SK-N-SH (cell line): Measurements from ENCODE around the gene CYSTM1.

Experiments
- CTCF ChIP-seq: fragments of 200-600 bp; sonication (generic); IDR thresholded peaks from 2 replicates; pipeline ENCODE4 v1.6.1; 2017; ENCODE audit warnings: antibody characterized with exemption, mild to moderate bottlenecking, moderate library complexity
- FOXM1 ChIP-seq: IDR thresholded peaks from 2 replicates; pipeline ENCODE4 v1.4.0; 2012; ENCODE audit warnings: low read depth, mild to moderate bottlenecking
- GABPA ChIP-seq: IDR thresholded peaks from 2 replicates; pipeline ENCODE4 v1.4.0; 2012; ENCODE audit warnings: low read depth, mild to moderate bottlenecking
- MAX ChIP-seq: IDR thresholded peaks from 2 replicates; pipeline ENCODE4 v1.4.0; 2012; ENCODE audit warnings: low read depth
- POLR2AphosphoS5 ChIP-seq: IDR thresholded peaks from 2 replicates; pipeline ENCODE4 v1.6.1; 2012; ENCODE audit warnings: low read depth, low read length
- RAD21 ChIP-seq: IDR thresholded peaks from 2 replicates; pipeline ENCODE4 v1.6.1; 2012; ENCODE audit warnings: mild to moderate bottlenecking, low read length
- SIN3A ChIP-seq: IDR thresholded peaks from 2 replicates; pipeline ENCODE4 v1.6.1; 2012; ENCODE audit warnings: low read depth, mild to moderate bottlenecking, low read length, moderate library complexity, borderline replicate concordance
- TF ChIP-seq, protein P1 (sequence below): fragments of 150-350 bp; IDR thresholded peaks from 2 replicates; pipeline ENCODE4 v1.6.1; 2017; ENCODE audit warnings: antibody characterized with exemption, low read length, low read depth, borderline replicate concordance

GRCh38 chr5:140275837-140276236, 100.8 kb downstream of the CYSTM1 start:
- no peak for TF ChIP-seq CTCF
- TF ChIP-seq POLR2AphosphoS5 = no peak
- TF ChIP-seq, protein P1, sequence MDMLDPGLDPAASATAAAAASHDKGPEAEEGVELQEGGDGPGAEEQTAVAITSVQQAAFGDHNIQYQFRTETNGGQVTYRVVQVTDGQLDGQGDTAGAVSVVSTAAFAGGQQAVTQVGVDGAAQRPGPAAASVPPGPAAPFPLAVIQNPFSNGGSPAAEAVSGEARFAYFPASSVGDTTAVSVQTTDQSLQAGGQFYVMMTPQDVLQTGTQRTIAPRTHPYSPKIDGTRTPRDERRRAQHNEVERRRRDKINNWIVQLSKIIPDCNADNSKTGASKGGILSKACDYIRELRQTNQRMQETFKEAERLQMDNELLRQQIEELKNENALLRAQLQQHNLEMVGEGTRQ = no peak
- no peak for TF ChIP-seq FOXM1
- TF ChIP-seq RAD21 = no peak
- no peak for TF ChIP-seq MAX
- TF ChIP-seq GABPA = no peak
- TF ChIP-seq SIN3A = no peak
